KMS-11 (cell line): ENCODE measurements around the gene CHST8.

Source experiments
- H2AFZ ChIP-seq: fragments of 200-600 bp; sonication (generic); 2 replicates; pipeline ENCODE4 v1.6.1; 2016; ENCODE audit warnings: antibody characterized with exemption, mixed run types, low read depth
- H3K27ac ChIP-seq: fragments of 200-600 bp; sonication (generic); 2 replicates; pipeline ENCODE4 v1.6.1; 2016; ENCODE audit warnings: mild to moderate bottlenecking, mixed run types
- H3K27me3 ChIP-seq: fragments of 200-600 bp; sonication (generic); 2 replicates; pipeline ENCODE4 v1.6.1; 2017; ENCODE audit warnings: mild to moderate bottlenecking, low read depth, mixed run types, moderate library complexity; ENCODE audit not compliant: insufficient read depth
- H3K36me3 ChIP-seq: fragments of 200-600 bp; sonication (generic); 2 replicates; pipeline ENCODE4 v1.6.1; 2017; ENCODE audit warnings: mild to moderate bottlenecking, mixed run types; ENCODE audit not compliant: insufficient read depth
- H3K4me1 ChIP-seq: fragments of 200-600 bp; sonication (generic); 2 replicates; pipeline ENCODE4 v1.6.1; 2016; ENCODE audit warnings: mild to moderate bottlenecking, low read depth, mixed run types; ENCODE audit not compliant: poor library complexity, severe bottlenecking
- H3K4me2 ChIP-seq: fragments of 200-600 bp; sonication (generic); 2 replicates; pipeline ENCODE4 v1.7.0; 2016; ENCODE audit warnings: mild to moderate bottlenecking, mixed run types
- H3K4me3 ChIP-seq: fragments of 200-600 bp; sonication (generic); IDR thresholded peaks from 2 replicates; pipeline ENCODE4 v1.6.1; 2017; ENCODE audit warnings: low read depth, low read length, mixed read lengths; ENCODE audit not compliant: insufficient read depth
- H3K79me2 ChIP-seq: fragments of 200-600 bp; sonication (generic); 2 replicates; pipeline ENCODE4 v1.6.1; 2016; ENCODE audit warnings: low read depth, mixed run types; ENCODE audit not compliant: insufficient read depth
- H3K9ac ChIP-seq: fragments of 200-600 bp; sonication (generic); 2 replicates; pipeline ENCODE4 v1.6.1; 2016; ENCODE audit warnings: mild to moderate bottlenecking, mixed run types
- H4K20me1 ChIP-seq: fragments of 200-600 bp; sonication (generic); 2 replicates; pipeline ENCODE4 v1.6.1; 2016; ENCODE audit warnings: mild to moderate bottlenecking, mixed run types; ENCODE audit not compliant: insufficient read depth
- CTCF ChIP-seq: fragments of 200-600 bp; sonication (generic); conservative IDR thresholded peaks from 2 replicates; pipeline ENCODE4 v1.6.1; 2017; ENCODE audit warnings: low read depth, mild to moderate bottlenecking, antibody characterized with exemption, low read length, moderate library complexity, mixed read lengths

The CHST8 gene

GRCh38 chr19:33667141-33667650 is 45.4 kb downstream of the CHST8 start:
- TF ChIP-seq CTCF: no peak
- Histone ChIP-seq H3K36me3 (no peaks in the 10 kb centered on the region), H3K9ac (no peak overlapping the region), H2AFZ (no peak overlapping the region), H4K20me1 (no peaks in the 10 kb centered on the region), H3K27me3 (peaks cover 3% of the 10 kb centered on the region; the same call in 1 of the 2 replicates), H3K27ac (no peak overlapping the region), H3K4me3 (no peak overlapping the region), H3K79me2 (no peaks in the 10 kb centered on the region), H3K4me2 (no peak overlapping the region), H3K4me1 (no peaks in the 10 kb centered on the region)

- H2AFZ ChIP-seq: no peak overlapping the region
- no peaks in the 10 kb centered on the region for H3K4me1 ChIP-seq
- no peak overlapping the region for H3K9ac ChIP-seq
- H3K36me3 ChIP-seq: no peaks in the 10 kb centered on the region
- H3K27ac ChIP-seq: no peak overlapping the region
- no peak overlapping the region for H3K4me2 ChIP-seq
- TF ChIP-seq CTCF: no peak
- H4K20me1 ChIP-seq: no peaks in the 10 kb centered on the region
- no peak overlapping the region for H3K4me3 ChIP-seq
- H3K27me3 ChIP-seq: peaks cover 3% of the 10 kb centered on the region; the same call in 1 of the 2 replicates
- H3K79me2 ChIP-seq: no peaks in the 10 kb centered on the region
These were observed 46.1 kb downstream of the CHST8 start for GRCh38 chr19:33667881-33668280.

GRCh38 chr19:33668968-33669367 is 47.2 kb downstream of the CHST8 start:
- H3K27me3 ChIP-seq: peaks cover 3% of the 10 kb centered on the region; the same call in 1 of the 2 replicates
- no peaks in the 10 kb centered on the region for H3K4me1 ChIP-seq
- no peak overlapping the region for H3K27ac ChIP-seq
- no peaks in the 10 kb centered on the region for H4K20me1 ChIP-seq
- TF ChIP-seq CTCF: no peak
- H3K9ac ChIP-seq: no peak overlapping the region
- H3K4me3 ChIP-seq: no peak overlapping the region
- H3K4me2 ChIP-seq: no peak overlapping the region
- no peaks in the 10 kb centered on the region for H3K36me3 ChIP-seq
- H2AFZ ChIP-seq: no peak overlapping the region
- H3K79me2 ChIP-seq: no peaks in the 10 kb centered on the region

- no peaks in the 10 kb centered on the region for H4K20me1 ChIP-seq
- no peak overlapping the region for H2AFZ ChIP-seq
- H3K9ac ChIP-seq: no peak overlapping the region
- TF ChIP-seq CTCF: no peak
- H3K36me3 ChIP-seq: no peaks in the 10 kb centered on the region
- H3K4me3 ChIP-seq: no peak overlapping the region
- no peaks in the 10 kb centered on the region for H3K4me1 ChIP-seq
- no peak overlapping the region for H3K27ac ChIP-seq
- no peaks in the 10 kb centered on the region for H3K79me2 ChIP-seq
- H3K4me2 ChIP-seq: no peak overlapping the region
- H3K27me3 ChIP-seq: peaks cover 3% of the 10 kb centered on the region; the same call in 1 of the 2 replicates
These were observed 47.6 kb downstream of the CHST8 start for GRCh38 chr19:33669376-33669775.
